Measurements from ENCODE around the gene RASSF5. TPM values are rescaled to one million over a fixed set of nuclear protein-coding genes. Genes with fewer than 3 reads are reported as not detected.

The RASSF5 gene
- total RNA-seq, 2 donors from 2014 or later, result 9.9 to 17.5 TPM

- no peak overlapping the region for H3K4me3 ChIP-seq
- H3K36me3 ChIP-seq, result no peaks in the 10 kb centered on the region
- no peaks in the 10 kb centered on the region for H3K27me3 ChIP-seq
- H3K27ac ChIP-seq, result no peak overlapping the region
- H3K4me1 ChIP-seq, result peaks cover 0 to 18% of the 10 kb centered on the region in 2 donors
- H3K9me3 ChIP-seq, result no peaks in the 10 kb centered on the region
- TF ChIP-seq CTCF (IDR thresholded peaks at IDR 0.05), result no peak
- no peak for DNase-seq (ENCODE audit: low spot score)
Observed at GRCh38 chr1:206547104-206547503, 39.8 kb downstream of the RASSF5 start.

GRCh38 chr1:206550446-206550845 lies 43.1 kb downstream of the RASSF5 start:
- no peak for DNase-seq (ENCODE audit: low spot score)
- TF ChIP-seq CTCF (IDR thresholded peaks at IDR 0.05), result no peak
- no peak overlapping the region for H3K27ac ChIP-seq
- H3K27me3 ChIP-seq, result no peaks in the 10 kb centered on the region
- H3K4me1 ChIP-seq, result peaks cover 0 to 25% of the 10 kb centered on the region in 2 donors
- H3K9me3 ChIP-seq, result no peaks in the 10 kb centered on the region
- H3K36me3 ChIP-seq, result no peaks in the 10 kb centered on the region
- H3K4me3 ChIP-seq, result no peak overlapping the region

GRCh38 chr1:206551296-206551985 lies 44.1 kb downstream of the RASSF5 start:
- no peak for DNase-seq (ENCODE audit: low spot score)
- no peak overlapping the region for H3K4me3 ChIP-seq
- no peaks in the 10 kb centered on the region for H3K27me3 ChIP-seq
- no peaks in the 10 kb centered on the region for H3K36me3 ChIP-seq
- no peak for TF ChIP-seq CTCF (IDR thresholded peaks at IDR 0.05)
- peaks cover 0 to 34% of the 10 kb centered on the region in 2 donors for H3K4me1 ChIP-seq
- peak overlapping the region in 1 of 2 donors; percentile 32 for H3K27ac ChIP-seq
- H3K9me3 ChIP-seq, result no peaks in the 10 kb centered on the region

- TF ChIP-seq CTCF (IDR thresholded peaks at IDR 0.05), result no peak
- Histone ChIP-seq H3K36me3 (no peaks in the 10 kb centered on the region), H3K9me3 (no peaks in the 10 kb centered on the region), H3K27ac (no peak overlapping the region), H3K4me3 (no peak overlapping the region), H3K27me3 (no peaks in the 10 kb centered on the region), H3K4me1 (peaks cover 0 to 39% of the 10 kb centered on the region in 2 donors)
- no peak for DNase-seq (ENCODE audit: low spot score)
Observed at GRCh38 chr1:206551986-206552326, 44.6 kb downstream of the RASSF5 start.

- Histone ChIP-seq H3K9me3 (no peaks in the 10 kb centered on the region), H3K4me3 (no peak overlapping the region), H3K27me3 (no peaks in the 10 kb centered on the region), H3K36me3 (no peaks in the 10 kb centered on the region), H3K27ac (peak overlapping the region; percentile 71 to 72), H3K4me1 (peaks cover 0 to 58% of the 10 kb centered on the region in 2 donors)
- no peak for TF ChIP-seq CTCF (IDR thresholded peaks at IDR 0.05)
- DNase-seq (ENCODE audit: low spot score), result no peak
Observed at GRCh38 chr1:206554211-206554610, 46.9 kb downstream of the RASSF5 start.

Data from right atrium auricular region (tissue), 2 donors.